HG03175 (cell line): ENCODE data around the gene WDR89.
A peak's percentile ranks its signal among the peaks of the same experiment; 100 is the strongest.
"Not testable (repeated sequence)": the region's sequence is repeated elsewhere in the genome, so short reads cannot be mapped to it uniquely, and the experiment has no call there.

Source experiments
- ATAC-seq: cut with Tn5 transposase; IDR thresholded peaks from one replicate; pipeline ENCODE4 v1.9.1; 2021; ENCODE audit warnings: mild to moderate bottlenecking, moderate library complexity; ENCODE audit not compliant: unreplicated experiment

The WDR89 gene, protein sequence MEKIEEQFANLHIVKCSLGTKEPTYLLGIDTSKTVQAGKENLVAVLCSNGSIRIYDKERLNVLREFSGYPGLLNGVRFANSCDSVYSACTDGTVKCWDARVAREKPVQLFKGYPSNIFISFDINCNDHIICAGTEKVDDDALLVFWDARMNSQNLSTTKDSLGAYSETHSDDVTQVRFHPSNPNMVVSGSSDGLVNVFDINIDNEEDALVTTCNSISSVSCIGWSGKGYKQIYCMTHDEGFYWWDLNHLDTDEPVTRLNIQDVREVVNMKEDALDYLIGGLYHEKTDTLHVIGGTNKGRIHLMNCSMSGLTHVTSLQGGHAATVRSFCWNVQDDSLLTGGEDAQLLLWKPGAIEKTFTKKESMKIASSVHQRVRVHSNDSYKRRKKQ

DNA sequence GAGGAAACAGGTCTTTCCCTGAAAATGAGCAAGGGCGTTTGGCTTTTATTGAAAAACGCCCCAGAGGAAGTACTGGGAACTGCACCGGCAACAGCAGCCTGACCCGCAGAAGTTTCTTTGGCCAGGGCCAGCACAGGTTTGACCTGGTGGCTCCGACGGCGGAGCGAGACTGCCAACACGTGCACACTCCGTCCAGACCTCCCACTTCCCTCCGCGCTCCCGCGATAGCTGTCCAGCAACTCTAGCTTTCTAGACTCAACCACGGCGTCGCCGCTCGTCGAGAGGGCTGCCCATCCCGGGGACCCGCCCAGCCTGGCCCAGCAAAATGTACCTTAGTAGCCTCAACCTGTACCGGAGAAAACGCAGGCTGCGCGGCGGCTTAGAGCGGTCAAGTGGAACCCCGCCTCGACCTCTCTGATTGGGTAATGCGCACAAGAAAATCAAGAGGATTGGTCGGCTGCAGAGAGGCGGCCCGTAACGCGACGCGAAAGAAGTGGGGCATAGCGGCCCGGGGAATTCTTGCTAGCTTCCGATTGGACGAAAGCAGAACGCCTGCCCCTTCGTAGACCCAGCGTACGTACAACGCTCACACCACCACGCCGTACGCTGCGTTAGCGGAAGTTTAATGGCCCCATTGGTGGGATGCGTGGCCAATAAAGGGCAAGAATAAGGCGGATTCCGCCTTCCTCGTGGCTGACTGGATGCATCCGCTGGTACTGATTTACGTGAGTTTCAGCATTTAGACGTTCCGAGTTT, at the start of gene WDR89:
TSS of gene WDR89 (minus strand) at position 399 of the 756 bp plus-strand sequence. CDS start 41,929 bp downstream, outside the sequence.
- ATAC-seq: peak; percentile 87

GRCh38 chr14:63689132-63689531, 47.5 kb upstream of the WDR89 start:
- ATAC-seq: no peak

DNA sequence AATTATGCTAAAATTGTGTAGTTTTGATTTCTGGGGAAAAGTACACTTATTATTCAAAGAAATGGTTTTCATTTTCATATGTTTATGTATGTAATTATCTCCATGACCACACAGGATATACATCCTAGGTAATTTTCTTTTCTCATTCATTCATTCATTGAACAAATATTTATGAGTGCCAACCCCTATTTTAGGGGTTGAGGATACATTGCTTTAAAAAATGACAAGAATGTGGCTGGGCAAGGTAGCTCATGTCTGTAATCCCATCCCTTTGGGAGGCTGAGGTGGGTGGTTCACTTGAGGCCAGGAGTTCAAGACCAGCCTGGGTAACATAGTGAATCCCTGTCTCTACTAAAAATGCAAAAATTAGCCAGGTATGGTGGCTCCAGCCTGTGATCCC, 45.3 kb upstream of the WDR89 start:
- no peak for ATAC-seq

DNA sequence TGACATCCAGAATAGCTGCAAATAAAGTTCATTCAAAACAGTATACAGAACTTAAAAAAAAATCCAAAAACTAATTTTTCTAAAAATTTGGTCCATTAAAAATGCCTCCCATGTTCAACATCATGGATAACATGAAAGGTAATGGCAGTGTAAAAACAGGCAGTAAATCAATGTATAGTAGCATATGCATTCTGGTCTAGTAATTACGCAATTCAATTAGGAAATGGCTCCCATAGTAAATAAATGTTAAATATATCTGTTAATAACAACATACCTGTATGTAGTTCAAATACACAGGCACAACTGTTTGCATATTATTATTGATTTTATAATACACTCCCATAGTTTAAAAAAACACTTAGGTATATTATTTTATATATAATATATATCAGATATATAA, 43.7 kb upstream of the WDR89 start:
- ATAC-seq: no peak

DNA sequence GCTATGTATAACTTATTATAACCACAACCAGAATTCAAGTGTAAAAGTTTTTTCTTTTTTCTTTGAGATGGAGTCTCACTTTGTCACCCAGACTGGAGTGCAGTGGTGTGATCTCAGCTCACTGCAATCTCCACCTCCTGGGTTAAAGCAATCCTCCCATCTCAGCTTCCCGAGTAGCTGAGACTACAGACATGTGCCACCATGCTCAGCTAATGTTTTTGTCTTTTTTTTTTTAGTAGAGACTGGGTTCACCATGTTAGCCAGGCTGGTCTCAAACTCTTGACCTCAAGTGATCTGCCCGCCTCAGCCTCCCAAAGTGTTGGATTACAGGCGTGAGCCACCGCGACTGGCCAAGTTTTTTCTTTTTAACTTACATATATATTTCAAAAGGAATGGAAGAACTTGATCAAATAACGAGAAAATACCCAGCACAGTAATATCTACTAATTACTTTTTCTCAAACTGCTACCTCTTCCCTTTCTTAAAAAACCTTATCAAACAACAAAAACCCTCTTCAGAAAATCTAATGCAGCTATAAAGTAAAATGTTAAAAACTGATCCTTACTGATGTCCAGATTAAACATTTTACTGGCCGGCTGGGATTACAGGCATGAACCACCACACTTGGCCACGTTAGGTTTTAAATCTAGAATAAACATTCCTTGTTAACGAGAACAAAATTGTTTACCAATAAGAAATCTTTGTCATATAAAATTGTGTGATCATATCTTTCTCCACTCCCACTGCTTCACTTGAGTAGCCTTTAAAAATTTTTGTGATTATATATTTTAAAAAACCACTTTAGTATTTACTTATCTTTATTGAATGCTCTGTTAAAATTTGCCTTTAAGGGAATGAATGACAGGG, 41.3 kb upstream of the WDR89 start:
- ATAC-seq: no peak

GRCh38 chr14:63678536-63678935, 36.9 kb upstream of the WDR89 start:
- no peak for ATAC-seq

DNA sequence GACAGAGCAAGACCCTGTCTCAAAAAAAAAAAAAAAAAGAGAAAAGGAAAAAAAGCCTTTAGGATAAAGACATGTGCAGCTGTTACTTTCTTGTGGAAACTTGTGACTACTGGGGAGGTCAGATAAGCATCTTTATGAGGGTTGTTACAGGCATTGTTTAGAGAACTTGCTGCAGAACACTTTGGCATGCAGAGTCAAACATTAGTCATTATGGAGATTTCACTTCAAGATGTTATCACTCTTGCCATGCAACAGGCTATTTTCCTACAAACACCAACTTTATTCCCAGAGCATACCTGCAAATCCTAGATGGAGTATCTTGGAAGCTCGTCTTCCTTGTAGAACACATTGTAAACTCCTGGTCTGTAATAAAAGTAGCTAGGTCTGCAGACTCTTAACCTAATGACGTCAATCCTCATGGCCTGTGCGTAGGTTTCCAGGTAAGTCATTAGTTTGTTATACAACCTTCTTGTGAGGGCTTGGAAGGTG, 36.3 kb upstream of the WDR89 start:
- no peak for ATAC-seq

DNA sequence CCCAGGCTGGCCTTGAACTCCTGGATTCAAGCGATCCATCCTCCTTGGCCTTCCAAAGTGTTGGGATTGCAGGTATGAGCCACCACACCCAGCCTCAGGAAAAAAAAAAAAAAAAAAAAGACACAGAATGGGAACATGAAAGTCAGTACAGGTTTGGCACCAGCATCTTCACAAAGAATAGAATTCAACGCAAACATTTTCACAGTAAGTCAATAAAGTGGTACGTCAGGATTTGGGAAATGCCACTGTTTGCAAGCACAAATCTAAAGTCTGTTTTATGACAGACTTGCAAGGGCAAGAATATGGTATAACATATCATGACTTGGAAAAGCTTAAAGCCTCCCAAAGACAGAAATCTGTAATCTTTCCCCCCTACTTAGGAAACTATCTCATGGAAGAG, 34.9 kb upstream of the WDR89 start:
- ATAC-seq: no peak

- ATAC-seq: no peak
These were observed 32.3 kb upstream of the WDR89 start for GRCh38 chr14:63673886-63674497.

DNA sequence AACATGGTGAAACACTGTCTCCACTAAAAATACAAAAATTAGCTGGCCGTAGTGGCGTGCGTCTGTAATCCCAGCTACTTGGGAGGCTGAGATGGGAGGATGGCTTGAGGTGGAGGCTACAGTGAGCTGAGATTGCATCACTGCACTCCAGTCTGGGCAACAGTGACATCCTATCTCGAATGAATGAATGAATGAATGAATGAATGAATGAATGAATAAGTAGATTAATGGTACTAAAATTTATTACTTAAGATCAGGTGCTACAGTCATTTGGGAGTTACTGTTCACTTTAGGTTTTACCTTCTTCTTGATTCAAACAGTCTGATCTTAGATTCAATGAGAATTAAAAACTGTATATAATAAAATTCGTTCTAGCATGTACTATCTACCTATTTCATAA, 31.6 kb upstream of the WDR89 start:
- no peak for ATAC-seq

GRCh38 chr14:63672417-63673180, 30.9 kb upstream of the WDR89 start:
- peak; percentile 84 for ATAC-seq

DNA sequence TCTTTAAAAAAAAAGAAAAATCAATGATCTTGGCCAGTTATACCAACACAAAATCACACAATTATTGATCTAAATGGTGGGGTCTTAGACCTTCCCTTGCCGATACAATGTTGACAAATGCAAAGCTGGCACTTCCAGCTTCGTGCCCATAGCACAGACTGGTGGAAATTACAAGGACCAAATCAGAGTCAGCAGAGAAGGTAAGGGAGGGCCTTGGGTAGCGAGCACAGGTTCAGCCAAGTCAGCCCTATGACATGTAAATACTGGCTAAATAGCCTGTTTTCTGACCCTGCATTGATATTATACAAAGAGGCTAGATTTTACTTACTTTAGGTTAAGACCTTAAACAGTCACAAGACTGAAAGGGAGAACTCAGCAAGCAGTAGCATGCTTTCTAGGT, 30.3 kb upstream of the WDR89 start:
- ATAC-seq: no peak

DNA sequence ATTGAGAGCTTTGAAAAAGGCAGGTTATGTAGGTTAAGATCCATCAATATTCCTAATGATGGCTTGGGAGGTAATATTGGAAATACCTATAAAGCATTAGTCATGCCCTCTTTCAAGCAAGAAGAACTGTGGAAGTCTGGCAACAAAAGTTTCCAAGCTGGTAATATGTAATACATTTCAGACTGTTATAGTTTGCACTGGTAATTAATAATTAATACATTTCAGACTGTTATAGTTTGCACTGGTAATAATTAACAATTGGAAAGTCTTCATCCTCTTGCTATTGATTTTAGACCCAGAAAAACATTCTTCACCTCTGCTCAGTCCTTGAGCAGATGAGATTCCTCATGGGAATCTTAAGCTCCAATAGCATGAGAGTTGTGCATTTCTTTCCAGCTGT, 29.0 kb upstream of the WDR89 start:
- ATAC-seq: peak; percentile 56

DNA sequence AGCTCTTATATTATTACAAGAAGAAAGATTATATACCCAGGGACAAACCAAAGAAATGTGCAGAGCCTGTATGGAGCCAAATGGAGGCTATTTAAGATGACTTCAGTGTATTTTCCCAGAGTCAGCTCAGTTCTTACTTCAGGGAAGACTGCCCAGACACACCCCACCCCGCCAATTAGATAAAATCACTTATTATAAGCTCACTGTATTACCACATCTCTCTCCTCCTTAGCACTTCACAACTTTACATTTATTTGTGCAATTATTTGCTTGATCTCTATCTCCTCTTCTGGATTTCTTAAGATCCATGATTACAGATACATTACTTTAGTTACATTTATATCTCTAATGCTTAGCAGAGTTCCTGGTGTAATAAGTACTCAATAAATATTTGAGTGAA, 24.7 kb upstream of the WDR89 start:
- ATAC-seq: no peak

- no peak for ATAC-seq
These were observed 22.0 kb upstream of the WDR89 start for GRCh38 chr14:63663428-63664341.

DNA sequence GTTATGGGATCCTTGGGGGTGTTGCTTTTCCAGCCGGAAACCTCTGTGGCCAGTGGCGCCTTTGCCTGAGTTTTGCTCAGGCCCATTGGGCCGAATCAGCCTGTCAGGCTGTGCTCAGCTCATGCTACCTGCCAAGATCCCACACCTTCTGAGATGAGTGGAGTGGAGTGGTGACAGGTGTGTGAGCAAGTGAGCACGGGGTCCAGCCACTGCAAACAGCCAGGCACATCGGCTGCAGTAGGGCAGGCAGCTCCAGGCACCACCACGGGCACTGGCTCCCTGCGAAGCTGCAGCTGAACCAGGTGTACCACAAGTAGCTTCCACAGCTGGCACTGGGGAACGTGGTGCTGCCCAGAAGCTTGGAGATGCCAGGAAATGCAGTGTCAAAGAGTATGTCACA, 21.1 kb upstream of the WDR89 start:
- no peak for ATAC-seq

DNA sequence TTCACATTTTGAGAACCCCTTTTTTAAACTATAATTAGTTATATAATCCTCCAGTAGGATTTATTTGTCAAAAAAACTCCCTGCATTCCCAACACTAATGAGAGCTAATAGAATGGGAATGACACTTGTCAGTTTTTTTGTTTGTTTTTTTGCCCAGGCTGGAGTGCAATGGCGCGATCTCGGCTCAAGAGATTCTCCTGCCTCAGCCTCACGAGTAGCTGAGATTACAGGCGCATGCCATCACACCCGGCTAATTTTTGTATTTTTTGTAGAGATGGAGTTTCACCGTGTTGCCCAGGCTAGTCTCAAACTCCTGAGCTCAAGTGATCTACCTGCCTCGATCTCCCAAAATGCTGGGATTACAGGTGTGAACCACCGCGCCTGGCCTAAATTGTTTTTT, 20.2 kb upstream of the WDR89 start:
- not testable (repeated sequence) for ATAC-seq

GRCh38 chr14:63659726-63660125, 18.1 kb upstream of the WDR89 start:
- no peak for ATAC-seq

- ATAC-seq: no peak
These were observed 14.5 kb upstream of the WDR89 start for GRCh38 chr14:63656194-63656593.
